A204.1 (cell line): Measurements from ENCODE around the gene FAM107A.

Experiments used
- FAIRE-seq: peaks from 2 replicates; lab custom pipeline; 2012; peaks lifted over from hg19 to GRCh38; lab: Jason Lieb, UNC

Gene FAM107A

DNA sequence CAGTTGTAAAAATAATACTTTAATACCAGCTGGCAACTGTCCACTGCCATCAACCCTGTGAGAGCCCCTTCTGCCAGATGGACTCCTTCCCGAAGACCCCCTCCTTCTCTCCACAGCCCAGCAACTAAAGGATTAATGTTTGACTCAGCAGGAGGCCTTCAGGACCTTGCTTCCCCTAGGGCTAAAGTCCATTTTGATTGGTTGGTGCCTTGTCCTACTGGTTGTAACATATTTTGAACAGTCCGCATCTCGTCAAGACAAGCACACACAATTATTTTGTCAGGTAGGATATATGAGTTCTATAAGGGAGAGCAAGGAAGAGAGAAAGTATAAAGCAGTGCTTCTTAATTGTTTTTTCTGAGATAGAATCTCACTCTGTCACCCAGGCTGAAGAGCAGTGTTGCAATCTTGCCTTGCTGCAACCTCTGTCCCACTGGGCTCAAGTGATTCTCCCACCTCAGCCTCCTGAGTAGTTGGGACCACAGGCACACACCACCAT, 58.9 kb downstream of the FAM107A start:
- FAIRE-seq, result no peak

DNA sequence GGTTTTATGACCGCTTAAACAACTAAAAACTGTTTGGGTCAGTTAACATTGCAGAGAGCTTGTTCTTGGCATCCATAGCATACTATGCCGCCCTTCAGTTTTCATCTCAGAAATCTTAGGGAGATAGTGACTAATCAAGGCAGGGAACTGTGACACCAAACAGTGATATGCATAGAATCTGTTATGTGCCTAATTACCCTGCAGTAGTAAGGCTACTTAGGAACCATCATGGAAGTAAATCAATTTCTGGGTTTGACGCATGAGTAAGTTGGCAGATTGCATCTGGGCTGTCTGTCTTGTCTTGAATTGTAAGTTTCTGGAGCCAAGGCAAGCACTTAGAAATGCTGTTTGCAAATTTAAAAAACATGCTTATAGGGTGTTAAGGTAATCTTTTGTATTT, 62.8 kb downstream of the FAM107A start:
- no peak for FAIRE-seq
